ENCODE measurements around the gene SCN9A.

SCN9A gene

DNA sequence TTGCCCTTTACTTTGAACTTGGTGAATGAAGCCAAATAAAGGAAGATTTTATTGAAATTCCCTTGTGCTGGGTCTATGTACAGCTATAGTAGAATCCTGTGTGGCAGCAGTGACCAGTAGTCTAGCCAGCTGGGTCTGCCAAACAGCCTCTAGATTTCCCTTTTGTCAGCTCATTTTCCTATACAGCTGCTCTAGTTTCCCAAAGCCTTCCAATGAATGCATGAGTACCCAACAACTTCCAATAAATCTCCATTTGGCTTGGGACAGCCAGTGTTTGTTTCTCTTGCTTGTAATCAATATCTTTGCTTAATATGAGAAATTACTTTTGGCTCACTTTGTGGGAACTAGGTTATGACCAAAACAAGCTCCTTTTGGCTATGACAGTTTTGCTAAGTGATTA, 43.6 kb downstream of the SCN9A start:
- FAIRE-seq, result no peak

GRCh38 chr2:166331468-166331867, 44.3 kb downstream of the SCN9A start:
- FAIRE-seq, result no peak

DNA sequence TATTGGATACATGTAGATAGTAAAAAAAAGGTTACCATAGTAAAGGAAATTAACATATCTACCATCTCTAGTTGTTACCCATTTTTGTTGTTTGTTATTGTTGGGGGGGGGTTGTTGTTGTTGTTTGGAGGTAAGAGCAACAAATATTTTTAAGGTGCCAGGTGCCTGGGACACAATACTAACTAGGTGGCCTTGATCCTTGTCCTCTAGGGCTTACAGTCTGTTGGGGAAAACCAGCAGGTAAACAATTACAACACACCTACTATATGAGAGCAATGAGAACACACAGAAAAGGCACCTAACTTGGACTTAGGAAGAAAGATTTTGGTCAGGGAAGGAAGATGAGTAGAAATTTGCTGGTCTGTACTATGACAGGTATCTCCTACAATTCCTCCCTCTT, 46.3 kb downstream of the SCN9A start:
- no peak for FAIRE-seq

GRCh38 chr2:166328147-166328546, 47.6 kb downstream of the SCN9A start:
- FAIRE-seq, result no peak

DNA sequence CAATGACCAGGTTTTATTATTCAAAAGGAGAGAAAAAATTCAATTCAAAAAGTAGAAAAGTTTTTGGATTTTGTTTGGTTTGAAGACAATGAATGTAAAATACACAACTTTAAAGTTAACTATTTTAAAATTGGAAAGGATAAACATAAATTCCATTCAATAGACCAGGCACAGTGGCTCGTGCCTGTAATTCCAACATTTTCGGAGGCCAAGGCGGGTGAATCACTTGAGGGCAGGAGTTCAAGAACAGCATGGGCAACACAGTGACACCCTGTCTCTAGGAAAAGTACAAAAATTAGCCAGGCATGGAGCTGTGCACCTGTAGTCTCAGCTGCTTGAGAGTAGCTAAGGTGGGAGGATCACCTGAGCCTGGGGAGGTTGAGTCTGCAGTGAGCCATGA, 54.7 kb downstream of the SCN9A start:
- FAIRE-seq, result no peak

DNA sequence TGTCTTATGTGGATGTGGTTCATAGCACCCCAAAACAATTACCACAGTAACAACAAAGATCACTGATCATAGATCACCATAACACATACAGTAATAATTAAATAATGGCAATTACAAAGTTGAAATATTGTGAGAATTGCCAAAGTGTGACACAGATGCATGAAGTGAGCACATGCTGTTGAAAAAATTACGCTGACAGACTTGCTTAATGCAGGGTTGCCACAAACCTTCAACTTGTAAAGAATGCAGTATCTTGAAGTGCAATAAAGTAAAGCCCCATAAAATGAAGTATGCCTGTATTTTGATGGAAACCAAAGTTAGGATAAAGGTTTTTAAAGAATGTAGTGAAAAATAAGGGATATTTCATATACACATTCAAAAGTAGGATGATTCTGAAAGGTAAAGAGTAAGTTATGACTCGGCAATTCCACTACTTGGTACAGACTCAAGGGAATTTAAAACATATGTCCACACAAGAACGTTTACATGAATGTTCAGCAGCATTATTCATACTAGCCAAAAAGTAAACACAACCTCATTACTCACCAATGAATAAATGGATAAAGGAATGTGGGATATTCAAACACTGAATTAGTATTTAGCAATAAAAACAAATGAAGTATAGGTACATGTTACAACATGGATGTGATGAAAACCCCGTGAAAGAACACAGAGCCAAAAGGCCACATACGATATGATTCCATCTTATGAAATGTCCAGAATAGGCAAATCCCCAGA, 61.6 kb downstream of the SCN9A start:
- no peak for FAIRE-seq

DNA sequence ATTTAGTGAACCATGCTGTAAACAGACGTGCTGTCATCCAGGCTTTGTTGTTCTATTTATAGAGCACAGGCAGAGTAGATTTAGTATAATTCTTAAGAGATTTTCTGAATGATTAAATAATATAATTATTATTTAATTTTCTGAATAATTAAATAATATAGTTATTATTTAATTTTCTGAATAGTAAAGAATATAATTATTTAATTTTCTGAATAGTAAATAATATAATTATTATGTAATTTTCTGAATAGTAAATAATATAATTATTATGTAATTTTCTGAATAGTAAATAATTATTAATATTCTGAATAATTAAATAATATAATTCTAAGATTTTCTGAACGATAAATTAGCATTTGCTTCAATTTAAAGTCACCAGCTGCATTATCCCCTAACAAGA, 62.9 kb downstream of the SCN9A start:
- peak; percentile 90 for FAIRE-seq

DNA sequence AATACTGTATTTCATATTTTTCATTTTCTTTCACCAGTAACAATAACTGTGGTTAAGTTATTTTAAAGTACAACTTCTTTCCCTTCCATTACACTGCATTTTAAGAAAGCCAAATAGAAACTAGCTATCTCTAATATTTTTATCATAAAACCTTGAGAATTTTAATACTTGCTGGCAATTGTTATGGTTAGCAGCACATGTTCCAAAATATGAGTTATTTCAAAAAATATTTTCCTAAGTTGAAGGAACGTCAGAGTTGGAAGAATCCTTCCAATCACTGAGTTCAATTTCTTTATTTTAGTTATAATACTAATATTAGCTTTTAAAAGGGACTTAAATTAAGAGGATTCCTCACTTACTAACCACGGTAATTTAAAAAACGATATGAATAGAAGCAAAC, 68.4 kb downstream of the SCN9A start:
- FAIRE-seq, result no peak

- FAIRE-seq, result no peak
Observed at GRCh38 chr2:166304656-166305055, 71.1 kb downstream of the SCN9A start.

GRCh38 chr2:166302036-166302435, 73.7 kb downstream of the SCN9A start:
- FAIRE-seq, result no peak

DNA sequence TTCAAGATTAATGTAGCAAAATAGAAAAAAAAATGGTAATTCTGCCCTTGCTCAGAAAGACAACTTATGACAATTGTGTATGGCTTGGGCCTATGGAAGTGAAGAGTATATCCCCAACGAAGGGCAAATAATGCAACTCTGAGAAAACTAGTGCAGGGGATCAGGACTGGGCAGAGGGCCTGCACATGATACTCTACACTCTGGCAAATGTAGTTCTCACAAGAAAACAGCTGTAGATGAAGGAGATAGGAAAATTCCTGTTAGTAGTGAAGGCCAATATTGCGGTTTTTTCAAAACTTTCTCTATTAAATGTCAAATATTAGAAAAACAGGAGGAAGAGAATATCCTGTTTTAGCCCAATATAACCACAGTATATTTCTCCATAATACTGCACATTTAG, 77.8 kb downstream of the SCN9A start:
- no peak for FAIRE-seq

- FAIRE-seq, result no peak
Observed at GRCh38 chr2:166293984-166294383, 81.8 kb downstream of the SCN9A start.

GRCh38 chr2:166285215-166285614, 90.5 kb downstream of the SCN9A start:
- FAIRE-seq, result no peak

GRCh38 chr2:166284359-166284758, 91.4 kb downstream of the SCN9A start:
- FAIRE-seq, result no peak

- FAIRE-seq, result no peak
Observed at GRCh38 chr2:166282154-166282553, 93.6 kb downstream of the SCN9A start.

DNA sequence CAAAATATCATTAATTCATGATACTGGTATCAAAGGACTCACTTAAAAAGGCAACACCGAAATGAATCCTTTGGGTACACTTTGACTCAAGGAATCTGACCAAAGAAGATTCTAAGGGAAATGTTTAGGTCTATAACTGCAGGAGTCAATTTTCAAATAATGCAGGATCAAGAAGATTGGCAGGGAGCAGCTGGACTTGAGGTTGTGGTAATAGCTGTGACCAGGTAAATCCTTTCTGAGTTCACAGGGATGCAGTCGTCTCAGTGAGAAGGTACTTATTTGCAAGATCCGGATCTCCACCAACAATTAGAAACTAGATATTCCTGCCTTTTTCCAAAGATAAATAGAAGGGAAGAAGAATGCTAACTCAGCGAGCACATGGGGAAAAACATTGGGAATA, 96.9 kb downstream of the SCN9A start:
- FAIRE-seq, result no peak

DNA sequence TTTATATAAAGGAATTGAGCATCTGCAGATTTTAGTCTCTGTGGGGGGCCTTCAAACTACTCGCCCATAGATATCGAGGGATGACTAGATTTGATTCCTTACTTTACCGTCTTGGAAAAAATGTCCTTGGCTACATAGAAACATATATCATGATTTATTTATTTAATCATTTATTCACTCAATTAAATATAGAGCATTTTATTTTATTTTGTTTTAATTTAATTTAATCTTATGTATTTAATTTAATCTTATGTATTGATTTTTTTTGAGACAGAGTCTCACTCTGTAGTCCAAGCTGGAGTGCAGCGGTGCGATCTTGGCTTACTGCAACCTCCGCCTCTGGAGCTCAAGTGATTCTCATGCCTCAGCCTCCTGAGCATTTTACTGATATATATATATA, 105.4 kb downstream of the SCN9A start:
- FAIRE-seq, result no peak

- no peak for FAIRE-seq
Observed at GRCh38 chr2:166269322-166269721, 106.4 kb downstream of the SCN9A start.

DNA sequence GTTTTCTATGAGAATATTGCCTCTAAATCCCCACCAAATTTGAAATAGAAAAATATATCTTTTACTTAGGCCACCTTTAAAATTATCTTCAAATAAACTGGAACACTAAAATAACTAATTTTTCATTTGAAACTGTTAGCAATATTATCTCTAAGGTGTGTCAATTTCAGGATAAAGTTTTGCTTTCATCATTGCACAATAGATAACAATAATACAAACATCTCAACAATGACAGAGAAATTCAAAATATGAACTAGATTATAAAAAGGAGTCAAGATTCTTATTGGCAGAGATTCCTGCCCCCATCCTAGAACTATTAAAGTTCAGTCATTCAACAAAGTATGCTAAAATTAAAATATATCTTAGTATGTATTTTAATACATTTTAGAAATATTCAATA, 117.9 kb downstream of the SCN9A start:
- FAIRE-seq, result no peak

DNA sequence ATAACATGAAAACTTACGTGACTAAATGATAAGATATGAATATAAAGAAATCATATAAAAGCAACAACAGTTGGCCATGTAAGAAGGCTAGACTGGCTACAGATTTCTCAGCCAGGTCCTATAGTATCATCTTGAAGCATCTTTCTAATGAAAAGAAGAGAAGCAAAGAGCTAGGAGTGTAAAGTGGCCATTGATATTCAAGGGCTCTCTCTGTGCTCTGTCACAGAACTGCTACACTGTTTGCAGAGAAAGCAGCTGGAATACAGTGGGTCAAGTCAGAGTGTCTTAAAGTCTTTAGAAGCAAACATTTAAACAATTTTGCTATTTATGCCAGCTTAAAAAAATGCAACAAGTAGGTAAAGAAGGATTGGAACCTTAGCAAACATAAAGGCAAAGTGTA, 118.8 kb downstream of the SCN9A start:
- no peak for FAIRE-seq

DNA sequence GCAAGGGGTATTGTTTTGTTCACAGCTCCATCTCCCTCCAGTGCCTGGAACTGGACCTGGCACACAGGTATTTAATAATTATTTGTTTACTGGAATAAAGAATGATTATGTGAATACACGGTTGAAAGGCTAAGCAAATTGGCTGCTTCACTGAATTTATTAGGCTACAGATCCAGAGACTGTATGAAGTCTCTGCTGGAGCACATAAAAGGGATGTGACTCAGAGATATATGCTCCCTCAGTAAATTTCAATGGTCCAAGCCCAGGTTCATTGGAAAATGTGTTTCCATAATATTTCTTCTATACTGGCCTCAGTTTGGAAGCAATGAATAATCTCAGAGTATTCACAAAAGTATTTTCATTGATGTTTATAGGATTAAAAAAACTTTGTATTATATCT, 126.4 kb downstream of the SCN9A start:
- FAIRE-seq, result no peak

DNA sequence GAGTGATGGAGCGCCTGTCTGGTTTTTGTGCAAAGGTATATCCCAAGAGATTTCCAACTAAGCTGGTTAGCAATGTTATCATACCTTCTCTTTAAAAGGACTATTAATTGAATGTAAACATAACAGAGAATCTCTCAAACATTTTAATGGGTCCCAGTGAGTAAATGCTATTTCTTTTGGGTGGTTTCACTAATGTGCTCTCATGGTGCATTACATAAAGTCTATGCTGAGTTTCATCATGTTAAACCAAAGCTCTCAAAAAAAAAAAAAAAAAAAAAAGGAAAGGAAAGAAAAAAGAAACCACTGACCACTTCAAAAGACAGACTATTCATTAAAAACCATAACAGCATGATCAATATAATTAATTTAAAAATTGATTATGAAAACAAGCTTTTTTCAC, 128.8 kb downstream of the SCN9A start:
- no peak for FAIRE-seq

- FAIRE-seq, result no peak
Observed at GRCh38 chr2:166242309-166242708, 133.4 kb downstream of the SCN9A start.

- no peak for FAIRE-seq
Observed at GRCh38 chr2:166240387-166241313, 135.1 kb downstream of the SCN9A start.
